GM12878 (cell line): Measurements from ENCODE around the gene DUSP15.

Experiments used
- CHD2 ChIP-seq: IDR thresholded peaks from 2 replicates; pipeline ENCODE4 v1.6.1; 2011; ENCODE audit warnings: low read depth, low read length, improper control_type of control experiment, borderline replicate concordance
- TF ChIP-seq, protein P1 (sequence below): IDR thresholded peaks from 2 replicates; pipeline ENCODE4 v1.6.1; 2012; ENCODE audit warnings: low read depth, low read length, improper control_type of control experiment
- TF ChIP-seq, protein P2 (sequence below), 3 experiments: IDR thresholded peaks in 2 of 3; conservative IDR thresholded peaks in 1 of 3; 2 replicates each; pipeline ENCODE4 v1.5.1; 2011; ENCODE audit warnings: low read depth in 3 of 3, low read length in 3 of 3, mild to moderate bottlenecking in 3 of 3, control low read depth in 2 of 3, moderate library complexity in 2 of 3, inconsistent platforms in 1 of 3, mixed read lengths in 1 of 3; ENCODE audit not compliant: control insufficient read depth in 2 of 3, insufficient read depth in 1 of 3; ENCODE audit errors: extremely low read depth in 1 of 3
- TF ChIP-seq, protein P3 (sequence below): IDR thresholded peaks from 2 replicates; pipeline ENCODE4 v1.6.1; 2012; ENCODE audit warnings: low read depth, low read length, improper control_type of control experiment

DNA sequence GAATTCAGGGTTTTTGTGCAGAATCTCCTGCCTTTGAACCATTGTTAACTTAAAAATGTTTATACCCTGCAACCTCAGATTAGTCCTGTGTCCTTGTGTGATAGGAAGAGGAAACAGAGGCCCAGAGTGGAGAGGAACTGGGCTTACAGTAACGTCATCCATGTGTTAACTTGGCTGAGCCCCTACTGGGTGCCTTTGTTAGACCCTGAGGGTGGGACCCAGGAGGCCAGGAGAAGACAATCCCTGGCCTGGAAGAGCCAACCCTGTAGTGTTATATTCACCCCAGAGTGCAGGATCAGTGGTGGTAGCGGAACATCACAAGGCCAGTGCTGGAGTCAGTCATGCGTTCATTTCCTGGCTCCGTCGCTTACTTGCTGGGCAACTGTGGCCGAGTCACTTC lies 40.6 kb downstream of the DUSP15 start:
- TF ChIP-seq, protein P1, sequence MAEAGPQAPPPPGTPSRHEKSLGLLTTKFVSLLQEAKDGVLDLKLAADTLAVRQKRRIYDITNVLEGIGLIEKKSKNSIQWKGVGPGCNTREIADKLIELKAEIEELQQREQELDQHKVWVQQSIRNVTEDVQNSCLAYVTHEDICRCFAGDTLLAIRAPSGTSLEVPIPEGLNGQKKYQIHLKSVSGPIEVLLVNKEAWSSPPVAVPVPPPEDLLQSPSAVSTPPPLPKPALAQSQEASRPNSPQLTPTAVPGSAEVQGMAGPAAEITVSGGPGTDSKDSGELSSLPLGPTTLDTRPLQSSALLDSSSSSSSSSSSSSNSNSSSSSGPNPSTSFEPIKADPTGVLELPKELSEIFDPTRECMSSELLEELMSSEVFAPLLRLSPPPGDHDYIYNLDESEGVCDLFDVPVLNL, result no peak
- TF ChIP-seq, protein P2, sequence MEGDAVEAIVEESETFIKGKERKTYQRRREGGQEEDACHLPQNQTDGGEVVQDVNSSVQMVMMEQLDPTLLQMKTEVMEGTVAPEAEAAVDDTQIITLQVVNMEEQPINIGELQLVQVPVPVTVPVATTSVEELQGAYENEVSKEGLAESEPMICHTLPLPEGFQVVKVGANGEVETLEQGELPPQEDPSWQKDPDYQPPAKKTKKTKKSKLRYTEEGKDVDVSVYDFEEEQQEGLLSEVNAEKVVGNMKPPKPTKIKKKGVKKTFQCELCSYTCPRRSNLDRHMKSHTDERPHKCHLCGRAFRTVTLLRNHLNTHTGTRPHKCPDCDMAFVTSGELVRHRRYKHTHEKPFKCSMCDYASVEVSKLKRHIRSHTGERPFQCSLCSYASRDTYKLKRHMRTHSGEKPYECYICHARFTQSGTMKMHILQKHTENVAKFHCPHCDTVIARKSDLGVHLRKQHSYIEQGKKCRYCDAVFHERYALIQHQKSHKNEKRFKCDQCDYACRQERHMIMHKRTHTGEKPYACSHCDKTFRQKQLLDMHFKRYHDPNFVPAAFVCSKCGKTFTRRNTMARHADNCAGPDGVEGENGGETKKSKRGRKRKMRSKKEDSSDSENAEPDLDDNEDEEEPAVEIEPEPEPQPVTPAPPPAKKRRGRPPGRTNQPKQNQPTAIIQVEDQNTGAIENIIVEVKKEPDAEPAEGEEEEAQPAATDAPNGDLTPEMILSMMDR (IDR thresholded peaks at IDR 0.05 in 2 of 3, conservative IDR thresholded peaks at IDR 0.05 in 1 of 3; ENCODE audit: control insufficient read depth in 2 of 3, extremely low read depth in 1 of 3, insufficient read depth in 1 of 3, low read depth in 3 of 3, low read length in 3 of 3), result no peak
- TF ChIP-seq, protein P3, sequence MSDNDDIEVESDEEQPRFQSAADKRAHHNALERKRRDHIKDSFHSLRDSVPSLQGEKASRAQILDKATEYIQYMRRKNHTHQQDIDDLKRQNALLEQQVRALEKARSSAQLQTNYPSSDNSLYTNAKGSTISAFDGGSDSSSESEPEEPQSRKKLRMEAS, result no peak
- no peak for TF ChIP-seq CHD2
